Measurements from ENCODE around the gene MTM1.

MTM1 gene

GRCh38 chrX:150701377-150701776 lies 133.0 kb downstream of the MTM1 start:
- TF ChIP-seq CTCF (IDR thresholded peaks at IDR 0.05; ENCODE audit: extremely low read depth, insufficient read depth, missing control alignments) = no peak
- DNase-seq (ENCODE audit: low spot score) = no peak
- in situ Hi-C loops (cut with MboI; ENCODE audit: low pct_unique_long_range_greater_than_20kb, low sequenced_read_pairs, unreplicated experiment) = loop anchor here (25.0 kb wide), 1 partner anchor 739 kb away; no protein-coding TSS in a partner anchor

GRCh38 chrX:150702966-150703694 lies 134.7 kb downstream of the MTM1 start:
- in situ Hi-C loops (cut with MboI; ENCODE audit: low pct_unique_long_range_greater_than_20kb, low sequenced_read_pairs, unreplicated experiment) = loop anchor here (25.0 kb wide), 1 partner anchor 741 kb away; no protein-coding TSS in a partner anchor
- no peak for TF ChIP-seq CTCF (IDR thresholded peaks at IDR 0.05; ENCODE audit: extremely low read depth, insufficient read depth, missing control alignments)
- DNase-seq (ENCODE audit: low spot score) = no peak

- in situ Hi-C loops (cut with MboI; ENCODE audit: low pct_unique_long_range_greater_than_20kb, low sequenced_read_pairs, unreplicated experiment) = loop anchor here (25.0 kb wide), 1 partner anchor 741 kb away; no protein-coding TSS in a partner anchor
- TF ChIP-seq CTCF (IDR thresholded peaks at IDR 0.05; ENCODE audit: extremely low read depth, insufficient read depth, missing control alignments) = no peak
- no peak for DNase-seq (ENCODE audit: low spot score)
Observed at GRCh38 chrX:150703695-150703974, 135.2 kb downstream of the MTM1 start.

GRCh38 chrX:150704030-150704613 lies 135.7 kb downstream of the MTM1 start:
- in situ Hi-C loops (cut with MboI; ENCODE audit: low pct_unique_long_range_greater_than_20kb, low sequenced_read_pairs, unreplicated experiment) = loop anchor here (25.0 kb wide), 1 partner anchor 742 kb away; no protein-coding TSS in a partner anchor
- TF ChIP-seq CTCF (IDR thresholded peaks at IDR 0.05; ENCODE audit: extremely low read depth, insufficient read depth, missing control alignments) = no peak
- DNase-seq (ENCODE audit: low spot score) = no peak

- no peak for TF ChIP-seq CTCF (IDR thresholded peaks at IDR 0.05; ENCODE audit: extremely low read depth, insufficient read depth, missing control alignments)
- in situ Hi-C loops (cut with MboI; ENCODE audit: low pct_unique_long_range_greater_than_20kb, low sequenced_read_pairs, unreplicated experiment) = loop anchor here (25.0 kb wide), 1 partner anchor 750 kb away; no protein-coding TSS in a partner anchor
- DNase-seq (ENCODE audit: low spot score) = no peak
Observed at GRCh38 chrX:150712619-150713018, 144.2 kb downstream of the MTM1 start.

- in situ Hi-C loops (cut with MboI; ENCODE audit: low pct_unique_long_range_greater_than_20kb, low sequenced_read_pairs, unreplicated experiment) = loop anchor here (25.0 kb wide), 1 partner anchor 753 kb away; no protein-coding TSS in a partner anchor
Observed at GRCh38 chrX:150715184-150715583, 146.8 kb downstream of the MTM1 start.

More at GRCh38 chrX:150715184-150715583, 146.8 kb downstream of the MTM1 start:
- no peak for DNase-seq (ENCODE audit: low spot score)
- no peak for TF ChIP-seq CTCF (IDR thresholded peaks at IDR 0.05; ENCODE audit: extremely low read depth, insufficient read depth, missing control alignments)
